Activated B cell treated with CpG ODN at 0.5 μM for 24 hours (primary cell): ENCODE measurements around the gene SRGAP3. TPM values are rescaled to one million over a fixed set of nuclear protein-coding genes. Genes with fewer than 3 reads are reported as not detected.

Experiments used
- ATAC-seq: fragments of 200-7000 bp; cut with Tn5 transposase; one replicate; pipeline ENCODE4 v1.10.0; 2021; ENCODE audit warnings: low read depth, mild to moderate bottlenecking, moderate library complexity
- CTCF ChIA-PET: fragments of 350-600 bp; sonication (Branson Sonifier 250); formaldehyde crosslinking; loops from one replicate; lab custom pipeline; 2021; ENCODE audit warnings: antibody characterized with exemption; lab: Charles Lee
- POLR2A ChIA-PET: fragments of 350-600 bp; sonication (Branson Sonifier 250); formaldehyde crosslinking; loops from one replicate; lab custom pipeline; 2021; ENCODE audit warnings: antibody characterized with exemption; lab: Charles Lee
- DNase-seq: peaks from one replicate; pipeline ENCODE4 v3.0.0; 2022
- H3K27ac Mint-ChIP-seq: one replicate; pipeline ENCODE4 v1.8.0; 2020; ENCODE audit warnings: mixed read lengths
- H3K27me3 Mint-ChIP-seq: one replicate; pipeline ENCODE4 v1.8.0; 2021; ENCODE audit warnings: mixed read lengths
- H3K36me3 Mint-ChIP-seq: one replicate; pipeline ENCODE4 v1.8.0; 2021; ENCODE audit warnings: low read depth, mixed read lengths
- H3K4me1 Mint-ChIP-seq: one replicate; pipeline ENCODE4 v1.8.0; 2021; ENCODE audit warnings: mixed read lengths
- H3K4me3 Mint-ChIP-seq: one replicate; pipeline ENCODE4 v1.8.0; 2020; ENCODE audit warnings: mild to moderate bottlenecking, mixed read lengths
- H3K9me3 Mint-ChIP-seq: one replicate; pipeline ENCODE4 v1.8.0; 2020; ENCODE audit warnings: mixed read lengths
- intact Hi-C: fragments of 100-400 bp; cut with micrococcal nuclease; formaldehyde crosslinking; loops from one replicate; pipeline ENCODE4 v1.15.1; 2024
- total RNA-seq: library from RNA; stranded (reverse); gene quantifications from 2 replicates; pipeline ENCODE4 v1.2.3, GENCODE V29; 2022
- TF ChIP-seq, protein P1 (sequence below): fragments of 200-600 bp; IDR thresholded peaks from one replicate; pipeline ENCODE4 v1.8.0; 2022; ENCODE audit warnings: antibody characterized with exemption, mild to moderate bottlenecking

SRGAP3 gene
- total RNA-seq, 1 donor from 2014 or later, result 0.58 TPM

DNA sequence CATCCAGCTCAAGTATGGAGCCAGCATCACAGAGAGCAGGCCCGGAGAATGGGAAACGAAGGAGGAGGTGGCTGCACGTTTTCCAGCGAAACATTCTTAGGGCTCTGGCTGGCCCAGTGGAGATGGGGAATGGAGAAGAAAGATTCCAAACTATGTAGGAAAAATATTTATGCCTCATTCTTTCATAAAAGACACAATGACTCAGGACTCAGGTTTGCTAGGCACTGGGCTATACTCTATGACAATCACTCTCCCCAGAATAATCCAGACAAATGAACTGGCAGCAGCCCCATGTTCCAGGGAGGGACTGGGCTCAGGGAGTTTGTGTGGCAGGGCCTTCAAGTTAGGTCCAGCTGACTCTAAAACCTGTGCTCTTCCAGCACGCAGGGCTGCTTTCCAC lies 175.4 kb downstream of the SRGAP3 start:
- CTCF ChIA-PET, result no interaction called here

DNA sequence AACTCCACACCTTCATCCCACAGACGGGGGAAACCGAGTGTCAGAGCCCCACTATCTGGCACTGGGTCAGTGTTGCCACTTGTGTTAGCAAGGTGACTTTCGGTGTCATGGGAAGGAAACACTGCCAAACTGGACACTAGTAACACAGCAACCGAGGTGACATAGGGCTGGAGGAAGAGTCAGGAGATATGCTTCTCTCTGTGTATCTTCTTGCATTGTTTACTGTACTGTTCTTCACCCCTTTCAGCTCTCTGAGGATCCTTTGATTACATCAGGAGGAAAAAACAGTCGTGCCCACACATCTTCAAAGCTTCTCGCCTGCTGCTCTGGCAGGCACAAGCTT lies 176.8 kb downstream of the SRGAP3 start:
- POLR2A ChIA-PET, result no interaction called here
- no peaks in the 10 kb centered on the region for H3K36me3 Mint-ChIP-seq
- CTCF ChIA-PET, result no interaction called here
- no peaks in the 10 kb centered on the region for H3K9me3 Mint-ChIP-seq
- intact Hi-C loops, result no loop called here
- DNase-seq (no peak), ATAC-seq (no peak)
- H3K4me1 Mint-ChIP-seq, result no peaks in the 10 kb centered on the region
- H3K27ac Mint-ChIP-seq, result no peak overlapping the region
- TF ChIP-seq, protein P1, sequence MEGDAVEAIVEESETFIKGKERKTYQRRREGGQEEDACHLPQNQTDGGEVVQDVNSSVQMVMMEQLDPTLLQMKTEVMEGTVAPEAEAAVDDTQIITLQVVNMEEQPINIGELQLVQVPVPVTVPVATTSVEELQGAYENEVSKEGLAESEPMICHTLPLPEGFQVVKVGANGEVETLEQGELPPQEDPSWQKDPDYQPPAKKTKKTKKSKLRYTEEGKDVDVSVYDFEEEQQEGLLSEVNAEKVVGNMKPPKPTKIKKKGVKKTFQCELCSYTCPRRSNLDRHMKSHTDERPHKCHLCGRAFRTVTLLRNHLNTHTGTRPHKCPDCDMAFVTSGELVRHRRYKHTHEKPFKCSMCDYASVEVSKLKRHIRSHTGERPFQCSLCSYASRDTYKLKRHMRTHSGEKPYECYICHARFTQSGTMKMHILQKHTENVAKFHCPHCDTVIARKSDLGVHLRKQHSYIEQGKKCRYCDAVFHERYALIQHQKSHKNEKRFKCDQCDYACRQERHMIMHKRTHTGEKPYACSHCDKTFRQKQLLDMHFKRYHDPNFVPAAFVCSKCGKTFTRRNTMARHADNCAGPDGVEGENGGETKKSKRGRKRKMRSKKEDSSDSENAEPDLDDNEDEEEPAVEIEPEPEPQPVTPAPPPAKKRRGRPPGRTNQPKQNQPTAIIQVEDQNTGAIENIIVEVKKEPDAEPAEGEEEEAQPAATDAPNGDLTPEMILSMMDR, result no peak
- H3K4me3 Mint-ChIP-seq, result no peak overlapping the region
- H3K27me3 Mint-ChIP-seq, result no peaks in the 10 kb centered on the region

More for the DNA sequence above, 175.4 kb downstream of the SRGAP3 start:
- intact Hi-C loops, result no loop called here
- POLR2A ChIA-PET, result no interaction called here
- DNase-seq, result no peak
- Mint-ChIP-seq H3K4me1 (no peaks in the 10 kb centered on the region), H3K36me3 (no peaks in the 10 kb centered on the region), H3K27me3 (no peaks in the 10 kb centered on the region), H3K9me3 (no peaks in the 10 kb centered on the region), H3K4me3 (no peak overlapping the region), H3K27ac (no peak overlapping the region)
- no peak for ATAC-seq
- TF ChIP-seq, protein P1, result no peak

DNA sequence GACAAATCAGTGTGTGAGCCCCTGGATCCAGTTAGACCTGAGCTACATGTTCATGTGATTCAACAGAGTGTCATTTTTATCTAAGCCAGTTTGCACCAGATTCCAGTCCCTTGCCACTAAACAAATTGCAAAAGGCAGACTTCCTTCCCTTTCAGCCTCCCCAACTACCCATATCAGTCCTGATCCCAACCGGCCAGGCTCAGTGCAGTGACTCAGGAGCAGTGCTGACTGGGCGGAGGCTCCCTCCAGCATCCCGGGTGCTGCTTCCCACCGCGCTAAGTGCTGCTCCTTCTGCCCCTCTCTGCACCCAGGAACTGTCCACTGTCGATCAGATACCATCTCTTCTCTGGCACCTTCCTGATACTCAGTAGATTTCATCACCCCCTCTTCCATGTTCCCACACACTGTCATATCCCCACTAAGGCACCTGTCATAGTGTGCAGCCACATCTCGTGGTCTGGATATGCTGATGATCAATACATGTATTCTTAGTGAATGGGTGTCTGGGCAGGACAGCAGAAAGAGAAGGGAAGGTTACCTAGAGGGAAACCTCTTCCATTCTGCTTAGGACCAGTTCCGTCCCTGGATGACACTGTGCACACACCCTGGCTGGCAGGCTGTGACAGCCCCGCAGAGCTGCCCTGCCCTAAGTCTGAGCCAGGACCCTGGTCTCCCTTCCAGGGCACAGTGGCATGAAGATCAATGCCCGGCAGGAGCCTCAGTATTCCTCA lies 177.3 kb downstream of the SRGAP3 start:
- no peak overlapping the region for H3K27ac Mint-ChIP-seq
- ATAC-seq, result no peak
- no peaks in the 10 kb centered on the region for H3K9me3 Mint-ChIP-seq
- TF ChIP-seq, protein P1, result no peak
- intact Hi-C loops, result no loop called here
- no peak for DNase-seq
- no peak overlapping the region for H3K4me3 Mint-ChIP-seq
- POLR2A ChIA-PET, result no interaction called here
- CTCF ChIA-PET, result no interaction called here
- no peaks in the 10 kb centered on the region for H3K36me3 Mint-ChIP-seq
- no peaks in the 10 kb centered on the region for H3K4me1 Mint-ChIP-seq
- H3K27me3 Mint-ChIP-seq, result no peaks in the 10 kb centered on the region

DNA sequence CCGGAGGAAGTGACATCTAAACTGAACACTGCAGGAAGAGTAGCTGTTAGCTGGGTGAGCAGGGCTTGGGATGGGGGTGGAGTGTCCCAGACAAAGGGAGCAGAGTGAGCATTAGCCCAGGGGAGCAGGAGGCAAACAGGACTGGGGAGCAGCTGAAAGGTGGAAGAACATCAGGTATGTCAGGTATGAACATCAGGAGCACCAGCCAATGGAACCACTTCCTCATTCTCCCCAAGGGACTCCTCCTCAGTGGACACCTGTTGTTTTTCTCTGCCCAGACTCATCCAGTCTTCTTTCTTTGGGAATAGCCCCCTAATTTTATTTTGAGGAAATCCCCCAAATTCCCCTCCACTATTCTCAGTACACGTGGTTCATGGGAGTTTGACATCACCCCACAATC lies 178.5 kb downstream of the SRGAP3 start:
- H3K4me3 Mint-ChIP-seq, result no peak overlapping the region
- intact Hi-C loops, result no loop called here
- CTCF ChIA-PET, result no interaction called here
- no peaks in the 10 kb centered on the region for H3K9me3 Mint-ChIP-seq
- H3K4me1 Mint-ChIP-seq, result no peaks in the 10 kb centered on the region
- TF ChIP-seq, protein P1, result no peak
- H3K27ac Mint-ChIP-seq, result no peak overlapping the region
- POLR2A ChIA-PET, result no interaction called here
- no peak for DNase-seq
- ATAC-seq, result no peak
- H3K27me3 Mint-ChIP-seq, result peaks cover 2% of the 10 kb centered on the region
- no peaks in the 10 kb centered on the region for H3K36me3 Mint-ChIP-seq

DNA sequence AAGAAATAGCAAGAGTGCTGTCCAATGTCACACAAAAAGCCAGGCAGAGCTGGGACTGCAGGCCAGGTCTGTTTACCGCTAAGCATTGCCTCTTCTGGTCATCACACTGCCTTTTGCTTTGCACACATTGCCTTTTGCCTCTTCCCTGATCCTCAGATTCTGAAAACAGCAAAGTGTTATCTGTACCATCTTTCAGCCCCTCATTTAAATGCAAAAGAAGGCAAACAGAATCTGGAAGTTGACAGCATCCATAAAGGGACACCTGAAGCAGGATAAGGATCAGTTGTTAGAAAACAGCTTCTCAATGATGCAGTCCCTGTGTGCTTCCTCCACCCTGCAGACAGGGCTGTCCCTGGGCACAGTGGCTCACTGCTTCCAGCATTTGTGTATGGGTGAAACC lies 179.5 kb downstream of the SRGAP3 start:
- no peak for DNase-seq
- Mint-ChIP-seq H3K36me3 (no peaks in the 10 kb centered on the region), H3K4me3 (no peak overlapping the region), H3K4me1 (no peaks in the 10 kb centered on the region), H3K27ac (no peak overlapping the region), H3K9me3 (no peaks in the 10 kb centered on the region), H3K27me3 (peaks cover 10% of the 10 kb centered on the region)
- CTCF ChIA-PET, result no interaction called here
- no peak for ATAC-seq
- TF ChIP-seq, protein P1, result no peak
- intact Hi-C loops, result no loop called here
- POLR2A ChIA-PET, result no interaction called here
